Measurements from ENCODE around the gene PAM.
"Not testable (repeated sequence)": the region's sequence is repeated elsewhere in the genome, so short reads cannot be mapped to it uniquely, and the experiment has no call there.

PAM gene

DNA sequence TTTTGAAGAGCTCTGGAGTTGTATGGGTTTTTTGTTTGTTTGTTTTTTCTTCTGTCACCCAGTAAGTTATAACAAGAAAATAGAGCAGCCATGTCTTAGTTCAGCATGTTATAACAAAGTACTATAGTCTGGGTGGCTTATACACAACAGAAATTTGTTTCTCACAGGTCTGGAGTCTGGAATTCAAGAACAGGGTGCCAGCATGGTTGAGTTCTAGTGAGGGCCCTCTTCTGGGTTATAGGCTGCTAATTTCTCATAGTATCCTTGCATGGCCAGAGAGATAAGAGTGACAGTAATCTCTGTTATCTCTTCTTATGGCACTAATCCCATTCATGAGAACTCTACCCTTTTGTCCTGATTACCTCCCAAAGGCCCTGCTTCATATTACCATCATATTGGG, 250.2 kb downstream of the PAM start:
- DNase-seq, result no peak

- no peak for DNase-seq
Measured at GRCh38 chr5:103006921-103007320, 251.8 kb downstream of the PAM start.

GRCh38 chr5:103010168-103010567, 255.1 kb downstream of the PAM start:
- DNase-seq, result no peak

DNA sequence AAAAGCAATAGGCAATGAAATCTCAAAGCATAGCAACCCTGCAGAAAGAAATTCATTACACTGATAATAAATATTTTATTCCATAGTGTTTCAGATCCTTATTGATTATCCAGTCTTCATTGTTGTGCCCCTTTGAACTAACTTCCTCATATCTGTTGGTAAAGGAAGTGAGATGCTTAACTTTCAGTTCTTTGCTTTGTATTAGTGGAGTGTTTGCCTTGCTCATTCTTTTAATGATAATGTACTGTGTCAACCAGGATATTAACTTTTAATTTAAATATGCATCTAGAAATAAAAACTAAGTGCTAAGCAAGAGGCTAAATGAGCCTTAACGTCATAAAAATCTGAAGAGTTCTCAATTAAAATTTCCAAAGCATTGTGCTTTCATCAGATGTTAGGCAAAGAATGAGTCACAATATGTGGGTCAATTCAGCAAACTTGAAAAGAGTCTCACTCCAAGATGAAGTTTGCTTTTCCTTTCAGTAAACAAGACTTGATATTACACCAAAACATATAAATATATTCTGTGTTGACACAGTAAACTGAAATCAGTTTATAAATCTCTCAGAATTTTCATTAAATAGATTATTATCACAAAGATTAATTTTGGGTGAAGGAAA, 258.9 kb downstream of the PAM start:
- no peak for DNase-seq

DNA sequence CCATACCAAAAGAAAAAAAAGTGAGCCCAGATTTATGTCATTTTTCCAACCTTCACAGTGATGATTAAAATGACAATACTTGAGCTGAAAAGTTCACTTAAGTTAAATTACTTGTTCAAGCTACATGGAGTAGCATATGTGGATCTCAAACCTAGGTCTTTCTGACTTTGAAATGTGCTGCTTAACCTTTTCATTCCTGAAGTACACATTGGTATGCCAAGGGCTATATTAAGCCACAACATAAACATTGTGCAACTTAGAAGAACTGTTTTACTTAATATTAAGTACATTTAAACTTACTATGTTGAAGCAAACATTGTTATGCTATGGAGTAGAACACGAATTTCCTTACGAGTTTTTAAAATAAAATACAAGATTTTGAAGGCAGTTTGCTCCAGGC, 259.9 kb downstream of the PAM start:
- no peak for DNase-seq

DNA sequence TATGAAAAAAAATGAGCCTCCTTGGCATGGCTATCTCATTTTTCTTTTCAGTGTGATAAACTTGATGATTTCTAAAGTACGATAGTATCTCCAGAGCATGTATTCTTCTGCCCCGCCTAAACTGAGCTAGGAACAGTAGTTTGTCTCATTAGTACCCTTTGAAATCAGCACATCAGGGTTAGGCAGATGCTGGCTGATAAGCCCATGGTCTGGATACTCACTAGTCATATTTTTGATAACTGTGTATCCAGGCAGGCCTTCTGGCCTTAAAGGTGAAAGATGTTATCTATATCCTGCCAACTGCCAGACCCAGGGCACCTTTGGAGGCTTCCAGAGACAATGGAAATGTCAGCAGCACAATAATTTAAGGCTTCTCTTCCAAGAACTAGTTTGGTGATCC, 261.1 kb downstream of the PAM start:
- DNase-seq, result no peak

DNA sequence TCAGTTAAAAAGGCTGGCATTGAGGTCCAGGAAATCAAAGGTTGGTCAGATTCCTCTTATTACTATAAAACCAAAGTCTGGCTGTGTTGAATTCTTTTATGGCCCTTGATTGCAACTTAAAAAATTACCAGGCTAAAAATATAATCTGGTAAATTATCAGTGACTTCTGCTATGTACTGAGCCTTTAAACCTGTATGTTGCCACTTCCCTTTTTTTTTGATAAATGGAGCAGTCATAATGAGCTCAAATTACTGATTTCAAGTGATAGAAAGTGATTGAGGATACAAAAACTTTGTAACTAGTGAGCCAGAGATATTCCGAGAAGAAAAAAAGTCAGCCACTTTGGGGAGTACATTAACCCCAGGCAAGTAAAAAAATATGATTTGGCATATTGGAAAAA, 264.7 kb downstream of the PAM start:
- no peak for DNase-seq

DNA sequence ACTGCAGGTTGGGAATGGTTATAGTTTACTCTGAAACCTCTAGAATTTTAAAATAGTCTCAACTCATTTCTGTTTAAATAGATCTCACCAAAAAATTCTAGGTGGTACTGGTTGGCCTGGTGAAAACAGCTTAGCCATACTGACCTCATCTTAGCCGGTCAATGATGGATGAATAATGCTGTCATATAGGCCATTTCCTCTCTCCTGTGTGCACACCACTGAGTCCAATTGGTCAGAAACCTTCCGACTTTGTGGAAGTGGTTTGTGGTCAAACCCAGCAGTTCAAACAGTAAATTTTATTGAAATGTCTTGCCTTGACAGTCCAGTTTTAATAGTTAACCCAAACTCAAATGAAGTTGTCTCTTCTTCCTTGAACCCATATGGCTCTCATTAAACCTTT, 266.2 kb downstream of the PAM start:
- no peak for DNase-seq

DNA sequence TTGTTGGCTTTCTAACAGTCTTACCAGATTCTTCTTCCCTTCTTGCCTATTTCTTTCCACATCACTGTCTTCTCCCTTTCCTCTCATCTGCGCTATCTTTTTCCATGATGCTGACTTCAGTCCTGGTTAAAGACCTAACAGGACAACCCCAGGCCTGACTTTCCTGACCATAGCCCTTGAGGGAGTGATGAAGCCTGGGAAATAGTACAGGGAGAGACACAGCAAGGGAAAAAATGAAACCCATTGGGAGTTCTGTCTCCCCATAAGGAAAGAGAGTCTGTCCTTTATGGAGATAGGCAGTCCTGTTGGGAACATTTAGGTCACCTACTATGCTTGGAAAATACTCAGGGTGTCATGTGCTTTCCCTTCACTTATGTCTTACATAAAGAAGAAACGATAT, 272.2 kb downstream of the PAM start:
- DNase-seq, result no peak

DNA sequence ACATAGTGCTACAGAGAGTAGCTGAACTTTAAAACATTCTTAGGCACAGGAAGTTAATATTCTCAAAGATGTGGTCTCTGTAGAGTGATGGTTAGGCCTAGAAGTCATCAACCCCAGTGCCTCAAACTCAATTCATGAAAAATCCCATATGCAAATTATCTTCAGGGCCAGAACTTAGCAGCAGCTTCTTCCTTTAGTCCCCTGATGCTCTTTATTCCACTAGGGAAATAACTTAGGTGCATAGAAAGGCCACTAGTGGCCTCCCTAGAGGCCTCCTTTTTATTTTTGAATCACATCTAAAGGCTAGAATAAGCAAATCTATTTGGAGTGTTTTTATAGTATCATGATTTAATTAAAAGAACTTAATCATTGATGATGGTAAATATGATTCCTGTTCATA, 276.5 kb downstream of the PAM start:
- no peak for DNase-seq

DNA sequence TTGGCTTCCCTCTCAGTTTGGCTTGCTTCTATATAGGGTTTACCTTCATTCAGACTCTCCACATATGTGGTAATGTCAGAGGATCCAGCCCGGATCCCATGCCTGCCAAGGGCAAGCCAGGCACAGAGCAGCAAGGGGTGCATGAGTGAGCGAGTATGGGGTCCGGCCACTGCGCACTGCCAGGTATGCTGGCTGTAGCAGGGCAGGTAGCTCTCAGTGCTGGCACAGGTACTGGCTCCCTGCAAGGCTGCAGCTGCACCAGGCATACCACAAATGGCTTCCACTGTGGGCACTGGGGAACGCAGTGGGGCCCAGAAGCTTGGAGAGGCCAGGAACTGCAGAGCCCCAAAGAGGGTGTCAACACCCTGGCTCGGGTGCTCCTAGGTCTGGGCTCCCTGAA, 278.6 kb downstream of the PAM start:
- DNase-seq, result no peak

- DNase-seq, result no peak
Measured at GRCh38 chr5:103034662-103035392, 279.7 kb downstream of the PAM start.

DNA sequence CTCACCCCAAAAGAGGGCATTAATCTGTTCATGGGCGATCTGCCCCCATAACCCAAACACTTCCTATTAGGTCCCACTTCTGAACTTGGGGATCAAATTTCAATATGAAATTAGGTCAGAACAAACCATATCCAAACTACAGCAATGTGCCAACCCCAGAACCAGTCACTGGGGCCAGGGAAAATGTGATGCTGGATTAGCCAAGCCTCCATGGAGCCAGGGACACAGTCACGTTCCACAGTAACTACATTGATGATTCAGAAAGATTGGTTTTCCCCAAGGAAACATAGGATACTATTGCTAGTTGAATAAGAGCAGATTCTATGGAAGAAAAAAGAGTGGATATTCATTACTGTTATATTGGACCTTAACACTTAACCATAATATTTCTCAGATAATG, 280.6 kb downstream of the PAM start:
- no peak for DNase-seq

GRCh38 chr5:103036601-103037000, 281.5 kb downstream of the PAM start:
- DNase-seq, result no peak

DNA sequence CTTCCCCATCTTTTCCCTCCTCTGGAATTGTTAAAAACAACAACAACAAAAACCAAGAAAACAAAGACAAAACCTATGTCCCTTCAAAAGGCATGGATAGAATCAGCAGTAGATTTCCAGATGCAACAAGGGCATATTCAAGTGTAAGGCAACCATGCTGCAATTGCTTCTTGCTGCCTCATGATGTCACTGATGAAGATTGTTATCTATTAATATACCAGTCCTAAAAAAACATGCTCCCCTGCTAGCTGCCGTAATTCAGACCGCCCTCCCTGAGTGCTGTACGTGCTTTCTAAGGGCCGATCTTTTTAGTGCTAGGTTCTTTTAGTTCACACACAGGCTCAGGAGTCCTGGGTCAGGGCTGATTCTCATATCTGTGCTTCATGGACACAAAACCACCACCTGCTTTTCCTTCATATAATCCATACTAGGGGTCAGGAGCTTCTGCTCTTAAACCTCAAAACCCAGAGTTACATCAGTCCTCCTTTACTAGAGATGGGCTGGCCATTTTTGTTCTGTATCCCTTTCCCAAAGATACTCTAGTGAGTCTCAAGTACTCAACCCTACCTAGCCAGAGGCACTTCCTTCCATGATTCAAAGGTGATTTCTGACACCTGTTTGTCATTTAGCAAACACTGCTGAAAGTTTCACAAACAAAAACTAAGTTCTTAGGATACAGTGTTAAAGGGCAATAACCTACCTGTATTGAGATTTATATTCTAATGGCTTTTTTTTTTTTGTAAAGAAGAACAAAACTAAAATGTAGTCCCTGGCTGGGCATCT, 282.8 kb downstream of the PAM start:
- DNase-seq, result no peak

DNA sequence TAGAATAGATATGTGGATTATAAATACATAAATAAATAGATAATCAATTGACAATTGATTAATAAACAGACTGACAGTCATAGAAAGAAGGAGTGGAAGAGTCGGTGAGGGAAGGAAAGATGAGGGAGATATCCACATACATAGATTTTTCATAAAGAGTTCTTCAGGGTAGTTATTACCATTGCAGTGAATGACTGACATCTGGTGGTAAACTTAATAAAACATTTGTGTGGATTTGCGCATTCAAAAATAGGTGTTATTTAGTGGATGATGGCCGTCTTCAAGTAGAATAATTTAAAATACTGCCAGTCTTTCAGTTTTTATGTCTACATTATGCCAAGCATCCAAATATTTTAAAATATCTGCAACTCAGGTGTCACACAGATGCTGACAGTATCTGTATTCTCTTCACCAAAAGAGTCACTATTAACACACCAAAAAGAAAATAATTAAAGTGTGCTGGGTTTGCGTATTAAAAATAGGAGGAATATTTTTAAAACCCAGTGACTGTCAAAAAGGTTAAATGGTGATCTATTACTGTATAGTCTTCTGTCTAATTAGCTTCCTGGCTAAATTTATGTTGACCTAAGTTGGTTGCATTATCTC, 286.1 kb downstream of the PAM start:
- peak; percentile 27 for DNase-seq

DNA sequence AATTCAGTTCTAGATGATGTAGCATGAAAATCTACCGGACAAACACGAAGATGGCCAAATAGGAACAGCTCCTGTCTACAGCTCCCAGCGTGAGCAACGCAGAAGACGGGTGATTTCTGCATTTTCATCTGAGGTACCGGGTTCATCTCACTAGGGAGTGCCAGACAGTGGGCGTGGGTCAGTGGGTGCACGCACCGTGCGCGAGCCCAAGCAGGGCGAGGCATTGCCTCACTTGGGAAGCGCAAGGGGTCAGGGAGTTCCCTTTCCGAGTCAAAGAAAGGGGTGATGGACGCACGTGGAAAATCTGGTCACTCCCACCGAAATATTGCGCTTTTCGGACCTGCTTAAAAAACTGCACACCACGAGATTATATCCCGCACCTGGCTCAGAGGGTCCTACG, 291.6 kb downstream of the PAM start:
- not testable (repeated sequence) for DNase-seq

- DNase-seq, result no peak
Measured at GRCh38 chr5:103057208-103058130, 302.4 kb downstream of the PAM start.

DNA sequence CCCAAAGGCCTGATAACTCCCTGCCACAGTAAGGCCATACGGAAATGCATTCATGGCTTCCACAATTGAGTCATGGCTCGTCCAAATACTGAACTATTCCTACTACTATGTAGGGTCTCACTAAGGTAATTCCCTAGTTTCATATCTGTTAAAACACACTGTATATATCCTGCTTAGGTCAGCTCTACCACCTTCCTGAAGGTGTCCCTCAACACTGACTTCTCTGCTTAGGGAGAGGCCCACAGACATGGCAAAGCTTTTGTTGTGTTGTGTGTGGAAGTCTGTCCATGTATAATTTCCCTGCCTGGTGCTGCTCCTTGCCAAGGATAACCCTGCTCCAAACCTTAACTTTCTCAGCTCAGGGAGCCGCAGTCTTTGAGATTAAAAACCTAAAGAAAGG, 304.4 kb downstream of the PAM start:
- no peak for DNase-seq

DNA sequence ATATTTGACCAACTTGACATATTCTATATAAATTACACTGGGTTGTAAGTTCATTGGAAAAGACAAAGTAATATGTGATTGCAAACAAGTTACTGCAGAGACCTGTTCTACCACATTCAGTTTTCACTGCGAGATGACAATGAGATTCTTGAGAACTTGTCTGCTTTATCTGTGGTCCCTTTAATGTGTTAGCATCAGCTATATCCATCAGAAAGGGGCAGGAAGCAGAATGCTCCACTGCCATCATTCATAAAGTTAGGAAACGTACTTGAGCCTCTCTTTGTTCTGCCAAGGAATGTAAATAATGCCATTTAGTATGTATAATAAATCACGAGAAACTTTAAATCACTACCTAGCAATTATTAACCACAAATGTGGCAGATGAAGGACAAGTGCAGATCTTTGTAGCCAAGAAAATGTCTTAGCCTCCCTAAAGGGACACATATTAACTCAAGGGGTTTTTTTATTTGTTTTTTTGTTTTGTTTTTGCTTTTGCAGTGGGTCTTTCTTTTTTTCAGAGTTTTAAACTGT, 305.4 kb downstream of the PAM start:
- no peak for DNase-seq

DNA sequence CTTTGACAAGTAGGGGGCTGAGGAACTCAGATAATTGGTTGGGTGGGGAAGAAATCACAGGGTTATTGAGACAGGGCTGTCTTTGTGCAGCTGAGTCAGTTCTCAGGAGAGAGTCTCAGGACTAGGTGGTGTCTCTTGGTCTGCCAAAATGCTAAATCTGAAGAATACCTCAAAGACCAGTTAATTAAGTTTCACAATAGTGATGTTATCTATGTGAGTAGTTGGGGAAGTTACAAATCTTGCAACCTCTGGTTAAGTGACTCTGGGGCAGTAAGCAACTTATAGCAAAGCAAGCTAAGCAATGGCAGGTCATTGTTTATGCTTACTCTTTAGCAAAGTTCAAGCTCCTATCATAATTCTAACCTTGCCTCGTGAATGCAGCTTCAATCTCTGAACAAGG, 311.2 kb downstream of the PAM start:
- no peak for DNase-seq

DNA sequence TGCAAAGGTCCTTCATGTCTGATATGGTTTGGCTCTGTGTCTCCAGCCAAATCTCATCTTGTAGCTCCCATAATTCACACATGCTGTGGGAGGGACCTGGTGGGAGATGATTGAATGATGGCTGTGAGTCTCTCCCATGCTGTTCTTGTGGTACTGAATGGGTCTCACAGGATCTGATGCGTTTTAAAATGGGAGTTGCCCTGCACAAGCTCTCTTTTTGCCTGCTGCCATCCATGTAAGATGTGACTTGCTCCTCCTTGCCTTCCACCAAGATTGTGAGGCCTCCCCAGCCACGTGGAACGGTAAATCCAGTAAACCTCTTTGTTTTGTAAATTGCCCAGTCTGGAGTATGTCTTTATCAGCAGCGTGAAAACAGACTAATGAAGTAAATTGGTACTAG, 318.4 kb downstream of the PAM start:
- not testable (repeated sequence) for DNase-seq
